ENCODE results near the gene THSD4.

THSD4 gene

DNA sequence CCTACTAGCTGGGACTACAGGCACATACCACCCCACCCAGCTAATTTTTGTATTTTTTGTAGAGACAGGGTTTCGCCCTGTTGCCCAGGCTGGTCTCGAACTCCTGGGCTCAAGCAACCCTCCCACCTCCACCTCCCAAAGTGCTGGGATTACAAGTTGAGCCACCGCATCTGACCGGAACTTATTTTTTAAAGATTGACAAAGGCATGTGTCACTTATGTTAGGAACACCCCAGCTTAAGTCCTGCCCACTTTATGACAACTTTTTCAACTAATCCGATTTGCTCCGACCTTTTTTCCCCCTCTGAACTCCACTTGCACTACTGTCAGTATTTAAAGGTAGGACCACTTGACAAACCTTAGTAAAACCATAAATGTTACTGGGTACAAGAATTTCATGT lies 483.5 kb downstream of the THSD4 start:
- Histone ChIP-seq H3K36me3 (ENCODE audit: insufficient read depth, insufficient read length, low read length) (no peaks in the 10 kb centered on the region), H3K27me3 (ENCODE audit: insufficient read depth, insufficient read length) (no peaks in the 10 kb centered on the region), H3K9ac (ENCODE audit: insufficient read length, low read depth) (no peak overlapping the region), H3K4me3 (ENCODE audit: insufficient read length, low read depth) (no peak overlapping the region), H3K4me1 (ENCODE audit: insufficient read depth, insufficient read length) (peaks cover 4% of the 10 kb centered on the region), H3K9me3 (ENCODE audit: insufficient read depth, low read length) (no peaks in the 10 kb centered on the region)
- DNase-seq (ENCODE audit: low read depth, low spot score): no peak
- no peak for TF ChIP-seq YY1 (IDR thresholded peaks at IDR 0.05; ENCODE audit: insufficient read depth, insufficient read length)
- no peak for TF ChIP-seq SUZ12 (IDR thresholded peaks at IDR 0.05; ENCODE audit: extremely low read depth, insufficient read depth, insufficient read length)
- TF ChIP-seq ZNF274 (IDR thresholded peaks at IDR 0.05; ENCODE audit: low read depth, low read length): no peak

DNA sequence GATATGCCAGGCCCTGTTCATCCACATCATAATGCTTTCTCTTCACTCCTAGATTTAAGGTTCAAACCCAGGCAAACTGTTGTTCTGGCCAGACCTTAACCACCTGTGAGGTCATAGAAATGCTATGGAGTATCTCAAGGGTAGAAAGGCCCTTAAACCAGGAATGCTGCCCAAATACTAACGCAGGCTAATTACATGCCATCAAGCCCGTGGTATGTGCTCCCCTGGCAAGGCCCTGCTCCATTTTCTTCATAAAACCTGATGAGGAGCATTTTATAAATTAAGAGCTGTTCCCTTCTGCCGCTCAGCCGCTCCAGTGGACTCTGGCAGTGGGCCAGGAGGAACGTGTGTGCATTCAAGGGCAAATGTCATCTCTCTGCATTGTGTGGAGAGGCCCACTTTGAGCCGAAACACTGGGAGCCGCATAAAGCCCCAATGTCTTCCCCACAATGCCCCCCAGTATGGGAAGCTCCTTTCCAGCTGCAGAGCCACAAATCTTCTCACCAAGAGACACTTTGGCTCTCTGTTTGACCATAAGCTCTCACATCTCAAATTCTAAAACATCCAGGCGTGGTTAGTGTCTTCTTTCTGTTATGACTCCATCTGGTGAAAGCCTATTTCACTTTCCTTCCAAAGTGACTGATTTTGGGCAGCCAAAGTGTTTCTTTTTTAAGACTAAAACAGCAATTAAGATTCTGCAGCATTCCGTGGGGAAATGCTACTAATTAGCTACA lies 484.3 kb downstream of the THSD4 start:
- Histone ChIP-seq H3K9ac (ENCODE audit: insufficient read length, low read depth) (no peak overlapping the region), H3K36me3 (ENCODE audit: insufficient read depth, insufficient read length, low read length) (no peaks in the 10 kb centered on the region), H3K9me3 (ENCODE audit: insufficient read depth, low read length) (peaks cover 6% of the 10 kb centered on the region; the same call in 1 of the 2 replicates), H3K4me1 (ENCODE audit: insufficient read depth, insufficient read length) (peaks cover 4% of the 10 kb centered on the region), H3K4me3 (ENCODE audit: insufficient read length, low read depth) (no peak overlapping the region), H3K27me3 (ENCODE audit: insufficient read depth, insufficient read length) (no peaks in the 10 kb centered on the region)
- no peak for DNase-seq (ENCODE audit: low read depth, low spot score)
- no peak for TF ChIP-seq YY1 (IDR thresholded peaks at IDR 0.05; ENCODE audit: insufficient read depth, insufficient read length)
- no peak for TF ChIP-seq SUZ12 (IDR thresholded peaks at IDR 0.05; ENCODE audit: extremely low read depth, insufficient read depth, insufficient read length)
- TF ChIP-seq ZNF274 (IDR thresholded peaks at IDR 0.05; ENCODE audit: low read depth, low read length): no peak

DNA sequence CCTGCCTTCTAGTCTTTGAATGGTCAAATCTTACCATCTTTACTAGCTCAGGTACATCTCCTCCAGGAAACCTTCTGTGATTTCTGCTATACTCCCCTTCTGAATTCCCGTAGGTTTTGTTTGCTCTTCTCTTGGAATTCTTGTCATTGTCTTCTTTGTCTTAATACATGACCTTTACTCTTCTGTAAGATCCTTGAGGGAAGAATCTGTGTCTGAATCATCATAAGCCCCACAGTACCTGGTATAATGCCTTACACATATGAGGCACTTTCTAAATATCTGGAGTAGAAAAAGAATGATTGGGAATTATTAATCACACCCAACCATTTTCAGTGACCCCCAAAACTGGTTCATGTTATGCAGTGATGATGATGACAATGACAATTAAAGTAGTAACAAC lies 485.0 kb downstream of the THSD4 start:
- Histone ChIP-seq H3K4me1 (ENCODE audit: insufficient read depth, insufficient read length) (peaks cover 4% of the 10 kb centered on the region), H3K27me3 (ENCODE audit: insufficient read depth, insufficient read length) (no peaks in the 10 kb centered on the region), H3K9me3 (ENCODE audit: insufficient read depth, low read length) (peaks cover 10% of the 10 kb centered on the region; the same call in 1 of the 2 replicates), H3K36me3 (ENCODE audit: insufficient read depth, insufficient read length, low read length) (no peaks in the 10 kb centered on the region), H3K9ac (ENCODE audit: insufficient read length, low read depth) (no peak overlapping the region), H3K4me3 (ENCODE audit: insufficient read length, low read depth) (no peak overlapping the region)
- TF ChIP-seq SUZ12 (IDR thresholded peaks at IDR 0.05; ENCODE audit: extremely low read depth, insufficient read depth, insufficient read length): no peak
- no peak for TF ChIP-seq ZNF274 (IDR thresholded peaks at IDR 0.05; ENCODE audit: low read depth, low read length)
- TF ChIP-seq YY1 (IDR thresholded peaks at IDR 0.05; ENCODE audit: insufficient read depth, insufficient read length): no peak
- no peak for DNase-seq (ENCODE audit: low read depth, low spot score)

DNA sequence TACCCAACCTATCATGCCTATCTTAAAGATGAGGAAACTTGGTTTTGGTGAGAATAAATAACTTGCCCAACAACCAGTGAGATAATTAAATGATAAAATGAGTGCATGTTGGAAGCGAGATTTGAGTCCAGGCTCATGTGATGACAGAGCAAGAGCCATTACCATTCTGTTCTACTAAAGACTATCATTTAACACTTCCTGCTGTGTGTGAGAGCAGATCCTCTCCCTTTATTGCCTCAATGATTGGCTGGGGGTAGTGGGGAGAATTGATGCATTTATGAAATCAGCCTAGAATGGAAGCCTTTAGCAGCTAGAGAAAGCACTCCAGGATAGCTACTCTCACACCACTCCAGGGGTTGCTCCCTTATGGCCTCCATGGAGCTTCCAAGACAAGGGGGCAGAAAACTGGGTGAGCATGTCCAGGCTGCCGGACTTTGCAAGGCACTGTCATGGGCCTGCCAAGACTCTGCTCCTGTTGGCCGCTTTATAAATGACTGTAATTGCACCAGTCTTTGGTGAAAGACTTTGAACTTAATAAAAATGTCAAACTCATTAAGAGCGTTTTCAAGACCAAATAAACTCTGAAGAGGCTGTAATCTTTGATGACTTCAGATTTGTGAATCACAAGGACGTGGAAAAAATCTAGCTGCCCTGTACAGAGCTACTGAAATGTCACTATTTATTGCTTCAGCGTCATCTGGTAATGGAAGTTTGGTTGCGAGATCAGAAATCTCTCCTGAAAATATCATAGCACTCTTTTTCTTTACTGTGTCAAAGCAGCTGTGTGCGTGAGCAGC lies 486.0 kb downstream of the THSD4 start:
- H3K9me3 ChIP-seq (ENCODE audit: insufficient read depth, low read length): peaks cover 10% of the 10 kb centered on the region; the same call in 1 of the 2 replicates
- TF ChIP-seq ZNF274 (IDR thresholded peaks at IDR 0.05; ENCODE audit: low read depth, low read length) (no peak), SUZ12 (IDR thresholded peaks at IDR 0.05; ENCODE audit: extremely low read depth, insufficient read depth, insufficient read length) (no peak), YY1 (IDR thresholded peaks at IDR 0.05; ENCODE audit: insufficient read depth, insufficient read length) (no peak)
- H3K27me3 ChIP-seq (ENCODE audit: insufficient read depth, insufficient read length): no peaks in the 10 kb centered on the region
- H3K9ac ChIP-seq (ENCODE audit: insufficient read length, low read depth): no peak overlapping the region
- H3K4me1 ChIP-seq (ENCODE audit: insufficient read depth, insufficient read length): peaks cover 4% of the 10 kb centered on the region
- DNase-seq (ENCODE audit: low read depth, low spot score): no peak
- H3K4me3 ChIP-seq (ENCODE audit: insufficient read length, low read depth): no peak overlapping the region
- H3K36me3 ChIP-seq (ENCODE audit: insufficient read depth, insufficient read length, low read length): no peaks in the 10 kb centered on the region

DNA sequence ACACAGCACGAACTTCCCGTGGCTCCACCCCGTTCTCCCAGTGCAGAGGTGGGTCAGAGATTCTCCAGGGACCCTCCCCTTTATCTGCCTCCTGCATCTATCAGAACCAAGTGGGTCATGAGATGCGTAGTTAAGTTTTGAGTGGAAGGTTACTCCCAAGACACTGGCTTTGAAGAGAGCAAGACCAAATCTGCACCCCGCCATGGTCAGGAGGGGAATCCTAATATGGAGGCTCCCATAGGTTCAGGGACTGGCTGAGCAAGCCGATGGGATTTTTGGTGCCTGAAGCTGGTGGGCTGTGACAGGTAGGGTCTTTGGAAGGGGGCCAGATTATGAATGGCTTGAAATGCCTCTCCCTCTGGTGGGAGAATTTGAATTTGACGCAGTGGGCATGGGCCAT lies 488.1 kb downstream of the THSD4 start:
- no peak overlapping the region for H3K9ac ChIP-seq (ENCODE audit: insufficient read length, low read depth)
- no peaks in the 10 kb centered on the region for H3K27me3 ChIP-seq (ENCODE audit: insufficient read depth, insufficient read length)
- peaks cover 10% of the 10 kb centered on the region; the same call in 1 of the 2 replicates for H3K9me3 ChIP-seq (ENCODE audit: insufficient read depth, low read length)
- TF ChIP-seq YY1 (IDR thresholded peaks at IDR 0.05; ENCODE audit: insufficient read depth, insufficient read length): no peak
- TF ChIP-seq ZNF274 (IDR thresholded peaks at IDR 0.05; ENCODE audit: low read depth, low read length): no peak
- no peak for TF ChIP-seq SUZ12 (IDR thresholded peaks at IDR 0.05; ENCODE audit: extremely low read depth, insufficient read depth, insufficient read length)
- H3K4me3 ChIP-seq (ENCODE audit: insufficient read length, low read depth): no peak overlapping the region
- DNase-seq (ENCODE audit: low read depth, low spot score): no peak
- no peaks in the 10 kb centered on the region for H3K36me3 ChIP-seq (ENCODE audit: insufficient read depth, insufficient read length, low read length)
- peaks cover 4% of the 10 kb centered on the region for H3K4me1 ChIP-seq (ENCODE audit: insufficient read depth, insufficient read length)

DNA sequence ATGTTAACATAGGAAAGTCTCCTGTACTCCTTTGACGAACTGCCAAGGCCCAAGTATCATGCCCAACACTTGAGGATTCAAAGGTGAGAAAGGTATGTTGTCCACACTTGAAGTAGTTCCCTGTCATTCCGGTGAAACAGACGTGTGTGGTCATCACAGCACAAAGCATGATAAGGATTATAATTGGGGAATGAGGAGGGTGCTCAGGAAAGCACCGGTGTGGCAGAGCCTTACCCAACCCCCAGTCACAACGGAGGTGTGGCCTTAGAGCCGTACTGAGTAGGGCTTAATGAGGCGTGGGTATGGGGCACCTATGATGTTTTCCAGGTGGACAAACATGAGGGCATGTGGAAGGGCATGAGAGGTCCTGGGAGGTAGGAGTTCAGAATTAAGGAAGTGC lies 492.1 kb downstream of the THSD4 start:
- no peak overlapping the region for H3K9ac ChIP-seq (ENCODE audit: insufficient read length, low read depth)
- no peaks in the 10 kb centered on the region for H3K27me3 ChIP-seq (ENCODE audit: insufficient read depth, insufficient read length)
- TF ChIP-seq ZNF274 (IDR thresholded peaks at IDR 0.05; ENCODE audit: low read depth, low read length) (no peak), YY1 (IDR thresholded peaks at IDR 0.05; ENCODE audit: insufficient read depth, insufficient read length) (no peak), SUZ12 (IDR thresholded peaks at IDR 0.05; ENCODE audit: extremely low read depth, insufficient read depth, insufficient read length) (no peak)
- H3K9me3 ChIP-seq (ENCODE audit: insufficient read depth, low read length): peaks cover 10% of the 10 kb centered on the region; the same call in 1 of the 2 replicates
- H3K4me3 ChIP-seq (ENCODE audit: insufficient read length, low read depth): no peak overlapping the region
- H3K4me1 ChIP-seq (ENCODE audit: insufficient read depth, insufficient read length): no peaks in the 10 kb centered on the region
- DNase-seq (ENCODE audit: low read depth, low spot score): no peak
- no peaks in the 10 kb centered on the region for H3K36me3 ChIP-seq (ENCODE audit: insufficient read depth, insufficient read length, low read length)

All from NT2/D1 (cell line).